H1 (cell line): ENCODE measurements around the gene RMDN3. TPM values are rescaled to one million over a fixed set of nuclear protein-coding genes. Genes with fewer than 3 reads are reported as not detected.

Experiments
- CTCF ChIA-PET: fragments of 300-600 bp; sonication (Branson Sonifier 250); formaldehyde crosslinking; loops from one replicate; lab custom pipeline; 2021; ENCODE audit not compliant: partially characterized antibody; lab: Charles Lee
- POLR2A ChIA-PET: fragments of 300-600 bp; sonication (Branson Sonifier 250); formaldehyde crosslinking; loops from one replicate; lab custom pipeline; 2021; ENCODE audit warnings: inconsistent platforms; ENCODE audit not compliant: partially characterized antibody; lab: Charles Lee
- DNase-seq, 2 experiments: peaks; one replicate each; pipeline versions ENCODE4 v3.0.0 to v3.0.0-alpha.2; 2010 to 2022; ENCODE audit warnings: low spot score in 2 of 2, low read depth in 1 of 2, mixed read lengths in 1 of 2
- FAIRE-seq: peaks from 2 replicates; lab custom pipeline; 2011; peaks lifted over from hg19 to GRCh38; lab: Jason Lieb, UNC
- H2AFZ ChIP-seq: 2 replicates; pipeline ENCODE4 v1.8.1; 2012; ENCODE audit warnings: low read length, inconsistent platforms
- H2AK5ac ChIP-seq: 2 replicates; pipeline ENCODE4 v1.6.1; 2013; ENCODE audit warnings: low read depth, low read length
- H2BK120ac ChIP-seq: replicated peaks from 2 replicates; pipeline ENCODE3; 2013; ENCODE audit warnings: low read depth, low read length, inconsistent platforms
- H2BK12ac ChIP-seq: 2 replicates; pipeline ENCODE4 v1.6.1; 2013; ENCODE audit warnings: low read depth, low read length
- H2BK15ac ChIP-seq: 2 replicates; pipeline ENCODE4 v1.6.1; 2013; ENCODE audit warnings: low read length
- H2BK20ac ChIP-seq: 2 replicates; pipeline ENCODE4 v1.6.1; 2013; ENCODE audit warnings: low read length
- H2BK5ac ChIP-seq: 2 replicates; pipeline ENCODE4 v1.6.1; 2013; ENCODE audit warnings: low read depth, low read length
- H3K14ac ChIP-seq: 2 replicates; pipeline ENCODE4 v1.6.1; 2013; ENCODE audit warnings: inconsistent platforms; ENCODE audit not compliant: insufficient read length
- H3K18ac ChIP-seq: 2 replicates; pipeline ENCODE4 v1.6.1; 2013; ENCODE audit warnings: low read length; ENCODE audit errors: extremely low read depth
- H3K23ac ChIP-seq: 2 replicates; pipeline ENCODE4 v1.6.1; 2013; ENCODE audit warnings: inconsistent platforms; ENCODE audit not compliant: insufficient read length
- H3K23me2 ChIP-seq: 2 replicates; pipeline ENCODE4 v1.6.1; 2013; ENCODE audit warnings: low read depth, low read length
- H3K27ac ChIP-seq: 2 replicates; pipeline ENCODE4 v1.6.1; 2011; ENCODE audit warnings: low read depth, low read length, inconsistent platforms
- H3K27me3 ChIP-seq, 4 experiments: replicated peaks in 1 of 4; 1 replicate in 1 of 4; 2 replicates in 3 of 4; pipeline versions ENCODE4 v1.6.1 to v1.8.1; 2011 to 2013; ENCODE audit warnings: low read length in 3 of 4, mild to moderate bottlenecking in 3 of 4, inconsistent platforms in 2 of 4, mixed read lengths in 2 of 4, moderate library complexity in 1 of 4; ENCODE audit not compliant: control insufficient read depth in 3 of 4, insufficient read depth in 3 of 4; ENCODE audit errors: extremely low read depth in 1 of 4
- H3K36me3 ChIP-seq, 4 experiments: 2 replicates each; pipeline versions ENCODE4 v1.6.1 to v1.8.1; 2011 to 2013; ENCODE audit warnings: mild to moderate bottlenecking in 4 of 4, low read length in 3 of 4, moderate library complexity in 2 of 4, control low read depth in 1 of 4, inconsistent platforms in 1 of 4; ENCODE audit not compliant: insufficient read depth in 4 of 4, control insufficient read depth in 2 of 4
- H3K4ac ChIP-seq: replicated peaks from 2 replicates; pipeline ENCODE3; 2013; ENCODE audit warnings: low read length, low read depth, mixed read lengths, inconsistent platforms; ENCODE audit not compliant: insufficient read length
- H3K4me1 ChIP-seq, 4 experiments: replicated peaks in 1 of 4; 1 replicate in 1 of 4; 2 replicates in 3 of 4; pipeline versions ENCODE4 v1.6.1 to v1.8.1; 2011 to 2013; ENCODE audit warnings: low read length in 3 of 4, inconsistent platforms in 2 of 4, mixed read lengths in 1 of 4; ENCODE audit not compliant: insufficient read depth in 4 of 4, control insufficient read depth in 3 of 4
- H3K4me2 ChIP-seq, 2 experiments: 2 replicates each; pipeline versions ENCODE4 v1.6.1 to v1.8.1; 2011 to 2013; ENCODE audit warnings: low read depth in 2 of 2, low read length in 2 of 2, control low read depth in 1 of 2, inconsistent platforms in 1 of 2, mild to moderate bottlenecking in 1 of 2; ENCODE audit not compliant: insufficient read depth in 1 of 2
- H3K4me3 ChIP-seq, 4 experiments: fragments of 200-600, 300-600 bp in 1 of 4; sonication (generic), shearing (Covaris generic), sonication (Bioruptor Twin) in 1 of 4; 2 replicates each; pipeline versions ENCODE4 v1.5.1 to v1.8.1; 2011 to 2016; ENCODE audit warnings: low read length in 4 of 4, low read depth in 3 of 4, control low read depth in 2 of 4, inconsistent platforms in 2 of 4, mild to moderate bottlenecking in 2 of 4, mixed read lengths in 1 of 4, moderate library complexity in 1 of 4; ENCODE audit not compliant: insufficient read depth in 2 of 4; ENCODE audit errors: extremely low read depth in 1 of 4
- H3K56ac ChIP-seq: replicated peaks from 2 replicates; pipeline ENCODE3; 2013; ENCODE audit warnings: low read depth, mild to moderate bottlenecking, mixed read lengths, low read length, inconsistent platforms; ENCODE audit not compliant: insufficient read length
- H3K79me1 ChIP-seq: 2 replicates; pipeline ENCODE4 v1.6.1; 2013; ENCODE audit warnings: low read depth, low read length, control low read depth
- H3K79me2 ChIP-seq, 2 experiments: 2 replicates each; pipeline versions ENCODE4 v1.6.1 to v1.8.1; 2012 to 2013; ENCODE audit warnings: low read length in 2 of 2, mild to moderate bottlenecking in 2 of 2, inconsistent platforms in 1 of 2; ENCODE audit not compliant: insufficient read depth in 2 of 2, control insufficient read depth in 1 of 2
- H3K9ac ChIP-seq, 4 experiments: replicated peaks in 1 of 4; 1 replicate in 1 of 4; 2 replicates in 3 of 4; pipeline versions ENCODE4 v1.6.1 to v1.8.1; 2011 to 2013; ENCODE audit warnings: low read depth in 3 of 4, low read length in 3 of 4, control low read depth in 2 of 4, mild to moderate bottlenecking in 2 of 4, moderate library complexity in 2 of 4, inconsistent platforms in 1 of 4; ENCODE audit errors: extremely low read depth in 1 of 4
- H3K9me3 ChIP-seq, 2 experiments: 2 replicates each; pipeline versions ENCODE4 v1.6.1 to v1.8.1; 2012 to 2013; ENCODE audit warnings: mild to moderate bottlenecking in 2 of 2, moderate library complexity in 2 of 2, control low read depth in 1 of 2, inconsistent platforms in 1 of 2, low read depth in 1 of 2, low read length in 1 of 2, mixed read lengths in 1 of 2; ENCODE audit not compliant: insufficient read depth in 2 of 2
- H4K20me1 ChIP-seq, 2 experiments: replicated peaks in 1 of 2; 2 replicates each; pipeline versions ENCODE3 to v1.8.1; 2011 to 2013; ENCODE audit warnings: inconsistent platforms in 2 of 2, low read length in 2 of 2, mild to moderate bottlenecking in 1 of 2; ENCODE audit not compliant: insufficient read depth in 2 of 2, control insufficient read depth in 1 of 2
- H4K5ac ChIP-seq: 2 replicates; pipeline ENCODE4 v1.6.1; 2013; ENCODE audit warnings: low read length, low read depth, mixed read lengths, inconsistent platforms; ENCODE audit not compliant: insufficient read length
- H4K8ac ChIP-seq: 2 replicates; pipeline ENCODE4 v1.8.0; 2013; ENCODE audit warnings: mild to moderate bottlenecking, moderate library complexity, low read length, inconsistent platforms; ENCODE audit not compliant: insufficient read depth; ENCODE audit errors: extremely low read depth
- H4K91ac ChIP-seq: replicated peaks from 2 replicates; pipeline ENCODE3; 2013; ENCODE audit warnings: low read length, mixed read lengths, inconsistent platforms; ENCODE audit not compliant: insufficient read length
- BACH1 ChIP-seq: IDR thresholded peaks from 2 replicates; pipeline ENCODE4 v1.6.1; 2012; ENCODE audit warnings: low read length, improper control_type of control experiment
- WGBS, 2 experiments: shearing (Covaris generic) in 1 of 2; methylation state at CpG; one replicate each; pipeline versions ENCODE4 v1.1.6 to v1.1.7; 2013 to 2015; ENCODE audit warnings: low lambda C conversion rate in 2 of 2, mixed read lengths in 2 of 2, inconsistent platforms in 1 of 2, low coverage in 1 of 2, missing lambda C conversion rate in 1 of 2; ENCODE audit not compliant: insufficient replicate concordance in 2 of 2, insufficient coverage in 1 of 2, insufficient read length in 1 of 2; ENCODE audit errors: extremely low coverage in 1 of 2, missing lambda C conversion rate in 1 of 2; 5-methylcytosine and 5-hydroxymethylcytosine counted together
- polyA plus RNA-seq, 7 experiments: library from polyadenylated mRNA; depleted of rRNA in 3 of 7; stranded (reverse) in 5 of 7; unstranded in 2 of 7; fragments of >200 nt in 5 of 7; fragments of 200-250 nt in 2 of 7; gene quantifications; 1 replicate in 5 of 7; 2 replicates in 1 of 7; 4 replicates in 1 of 7; pipeline versions ENCODE4 v1.2.1 to v1.2.3, GENCODE V29; 2011 to 2013; ENCODE audit warnings: missing spikeins in 2 of 7, mixed read lengths in 2 of 7
- total RNA-seq: library from RNA; stranded (reverse); fragmentation: NEBNext Ultra II Directional; extraction: Animal tissue kit (Norgen Biotek cat#: 25700); gene quantifications from 2 replicates; pipeline ENCODE4 v1.2.1, GENCODE V29; 2021

The RMDN3 gene
- total and polyA plus RNA-seq, 2 of the 8 experiments (the other 6 are each of a cell fraction or from before 2014, with no cell fraction given) = 10.8 to 24.1 TPM

- Histone ChIP-seq H3K4me2 (peak overlapping the region; percentile 68 to 94), H3K9me3 (no peaks in the 10 kb centered on the region), H3K23me2 (peaks cover 5% of the 10 kb centered on the region), H3K79me1 (peaks cover 4% of the 10 kb centered on the region; the same call in 1 of the 2 replicates), H2AFZ (no peak overlapping the region), H3K79me2 (peaks cover 0 to 16% of the 10 kb centered on the region in 2 experiments; a peak in 2 of 4 replicates), H2BK5ac (no peak overlapping the region), H3K4me1 (peaks cover 0 to 3% (median 1%) of the 10 kb centered on the region in 4 experiments; a peak in 1 of 7 replicates), H3K36me3 (peaks cover 9 to 24% (median 19%) of the 10 kb centered on the region in 4 experiments), H3K23ac (no peak overlapping the region), H2BK12ac (no peak overlapping the region), H2AK5ac (no peak overlapping the region), H3K18ac (no peak overlapping the region), H3K9ac (no peak overlapping the region), H3K27me3 (no peaks in the 10 kb centered on the region), H3K4me3 (peak overlapping the region; percentile 24 to 96 (median 68); a peak in 6 of 8 replicates), H4K20me1 (peaks cover 2 to 4% of the 10 kb centered on the region in 2 experiments), H3K27ac (no peak overlapping the region), H2BK120ac (no peak overlapping the region), H3K56ac (no peak overlapping the region), H4K8ac (peak overlapping the region; percentile 57), H2BK20ac (no peak overlapping the region), H3K14ac (no peak overlapping the region), H4K91ac (no peak overlapping the region), H2BK15ac (no peak overlapping the region), H4K5ac (no peak overlapping the region), H3K4ac (no peak overlapping the region)
- WGBS, 2 experiments = 91% methylated on average over 11 of the region's 11 CpGs; no CpG with 5 or more reads in 1 of the 2 experiments
- TF ChIP-seq BACH1 = no peak
- ChIA-PET POLR2A (interaction anchor here (0.8 kb wide), 1 partner anchor 12 kb away, joined by 3 read pairs; no protein-coding TSS in a partner anchor), CTCF (interaction anchor here (0.9 to 2.1 kb wide), 4 partner anchors 43 to 245 kb away, joined by 3 to 7 read pairs (median 6); no protein-coding TSS in a partner anchor)
- no peak for FAIRE-seq
- DNase-seq = no peak
Observed at GRCh38 chr15:40696228-40696627, 58.8 kb downstream of the RMDN3 start.
